GM18508 (cell line): Measurements from ENCODE around the gene MAP3K3.
"Not testable (repeated sequence)": the region's sequence is repeated elsewhere in the genome, so short reads cannot be mapped to it uniquely, and the experiment has no call there.

Source experiments
- ATAC-seq: cut with Tn5 transposase; IDR thresholded peaks from one replicate; pipeline ENCODE4 v1.9.1; 2021; ENCODE audit warnings: moderate number of reproducible peaks; ENCODE audit not compliant: insufficient read depth, unreplicated experiment

Gene MAP3K3

GRCh38 chr17:63703556-63704258, 81.5 kb downstream of the MAP3K3 start:
- ATAC-seq, result no peak

- ATAC-seq, result no peak
Measured at GRCh38 chr17:63704259-63704576, 82.0 kb downstream of the MAP3K3 start.

- no peak for ATAC-seq
Measured at GRCh38 chr17:63704836-63705235, 82.6 kb downstream of the MAP3K3 start.

GRCh38 chr17:63705657-63706056, 83.4 kb downstream of the MAP3K3 start:
- no peak for ATAC-seq

- ATAC-seq, result no peak
Measured at GRCh38 chr17:63706336-63707082, 84.3 kb downstream of the MAP3K3 start.

GRCh38 chr17:63707151-63707550, 84.9 kb downstream of the MAP3K3 start:
- ATAC-seq, result no peak

- no peak for ATAC-seq
Measured at GRCh38 chr17:63709110-63709509, 86.9 kb downstream of the MAP3K3 start.

- no peak for ATAC-seq
Measured at GRCh38 chr17:63714550-63715277, 92.5 kb downstream of the MAP3K3 start.

- ATAC-seq, result no peak
Measured at GRCh38 chr17:63716426-63716825, 94.2 kb downstream of the MAP3K3 start.

GRCh38 chr17:63718988-63719387, 96.8 kb downstream of the MAP3K3 start:
- ATAC-seq, result no peak

GRCh38 chr17:63720194-63720593, 98.0 kb downstream of the MAP3K3 start:
- ATAC-seq, result not testable (repeated sequence)

- ATAC-seq, result no peak
Measured at GRCh38 chr17:63722403-63722802, 100.2 kb downstream of the MAP3K3 start.

GRCh38 chr17:63735691-63736090, 113.5 kb downstream of the MAP3K3 start:
- no peak for ATAC-seq

- no peak for ATAC-seq
Measured at GRCh38 chr17:63740464-63741142, 118.4 kb downstream of the MAP3K3 start.

- ATAC-seq, result no peak
Measured at GRCh38 chr17:63741143-63741407, 118.9 kb downstream of the MAP3K3 start.

- peak; percentile 66 for ATAC-seq
Measured at GRCh38 chr17:63741408-63742173, 119.4 kb downstream of the MAP3K3 start, which contains the start of gene STRADA. STRADA (minus strand) TSS chr17:63741799; CDS start chr17:63728369, 13,430 bp downstream.
